H1 (cell line): ENCODE data around the gene FGD5.

Experiments used
- BCL11A ChIP-seq, 2 experiments: IDR thresholded peaks; one replicate each; pipeline ENCODE4 v1.6.1; 2011; ENCODE audit warnings: low read depth in 2 of 2, low read length in 2 of 2, mild to moderate bottlenecking in 2 of 2
- CHD2 ChIP-seq: IDR thresholded peaks from 2 replicates; pipeline ENCODE4 v1.6.1; 2012; ENCODE audit warnings: low read length, improper control_type of control experiment
- CREB1 ChIP-seq: IDR thresholded peaks from 2 replicates; pipeline ENCODE4 v1.6.1; 2012; ENCODE audit warnings: inconsistent platforms
- CTCF ChIP-seq, 3 experiments: IDR thresholded peaks; 1 replicate in 2 of 3; 2 replicates in 1 of 3; pipeline versions ENCODE4 v1.5.1 to v1.6.1; 2011; ENCODE audit warnings: low read length in 3 of 3, mild to moderate bottlenecking in 3 of 3, inconsistent platforms in 2 of 3, low read depth in 1 of 3, moderate library complexity in 1 of 3; ENCODE audit not compliant: insufficient read depth in 1 of 3; ENCODE audit errors: control extremely low read depth in 1 of 3
- EZH2 ChIP-seq: fragments of 200-600 bp; sonication (generic); IDR thresholded peaks from 2 replicates; pipeline ENCODE4 v1.7.1; 2012; ENCODE audit warnings: low read depth, mild to moderate bottlenecking, moderate library complexity, low read length, inconsistent platforms; ENCODE audit not compliant: severe bottlenecking
- JUN ChIP-seq: IDR thresholded peaks from 2 replicates; pipeline ENCODE4 v1.6.1; 2011; ENCODE audit warnings: low read depth, mild to moderate bottlenecking, improper control_type of control experiment, low read length
- POLR2A ChIP-seq, 2 experiments: IDR thresholded peaks; 1 replicate in 1 of 2; 2 replicates in 1 of 2; pipeline ENCODE4 v1.6.1; 2011; ENCODE audit warnings: low read depth in 2 of 2, low read length in 2 of 2, mild to moderate bottlenecking in 2 of 2; ENCODE audit errors: control extremely low read depth in 1 of 2
- POLR2AphosphoS5 ChIP-seq: IDR thresholded peaks from 2 replicates; pipeline ENCODE4 v1.6.1; 2011; ENCODE audit warnings: low read depth, low read length
- SP1 ChIP-seq: IDR thresholded peaks from 2 replicates; pipeline ENCODE4 v1.6.1; 2011; ENCODE audit warnings: low read depth, low read length
- SUZ12 ChIP-seq: fragments of 200-600 bp; sonication (generic); IDR thresholded peaks from 2 replicates; pipeline ENCODE4 v1.6.1; 2012; ENCODE audit warnings: mild to moderate bottlenecking, inconsistent platforms, low read length, moderate library complexity, mixed read lengths

DNA sequence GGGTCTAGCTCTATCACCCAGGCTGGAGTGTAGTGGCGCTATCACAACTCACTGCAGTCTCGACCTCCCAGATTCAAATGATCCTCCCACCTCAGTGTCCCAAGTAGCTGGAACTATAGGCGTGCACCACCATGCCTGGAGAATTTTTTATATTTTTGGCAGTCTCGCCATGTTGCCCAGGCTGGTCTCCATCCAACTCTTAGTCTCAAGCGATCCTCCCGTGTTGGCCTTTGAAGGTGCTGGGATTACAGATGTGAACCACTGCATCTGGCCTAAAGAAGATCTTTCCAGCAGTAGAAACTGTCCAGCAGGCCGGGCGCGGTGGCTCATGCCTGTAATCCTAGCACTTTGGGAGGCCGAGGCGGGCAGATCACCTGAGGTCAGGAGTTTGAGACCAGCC, 73.5 kb downstream of the FGD5 start:
- TF ChIP-seq SP1 (no peak), POLR2A (IDR thresholded peaks at IDR 0.05; ENCODE audit: control extremely low read depth in 1 of 2, low read depth in 2 of 2, low read length in 2 of 2) (no peak), CHD2 (no peak), JUN (no peak), CTCF (IDR thresholded peaks at IDR 0.05; ENCODE audit: control extremely low read depth in 1 of 3, insufficient read depth in 1 of 3, low read depth in 1 of 3, low read length in 3 of 3) (no peak), EZH2 (no peak), BCL11A (IDR thresholded peaks at IDR 0.05; ENCODE audit: low read depth in 2 of 2, low read length in 2 of 2) (no peak), SUZ12 (no peak), POLR2AphosphoS5 (no peak), CREB1 (no peak)
